ENCODE measurements around the gene PDSS2.
"Not testable (repeated sequence)": the region's sequence is repeated elsewhere in the genome, so short reads cannot be mapped to it uniquely, and the experiment has no call there.

PDSS2 gene

GRCh38 chr6:107314531-107314939 lies 144.8 kb downstream of the PDSS2 start:
- no peak for DNase-seq

- DNase-seq = no peak
These were observed 145.6 kb downstream of the PDSS2 start for GRCh38 chr6:107313776-107314175.

GRCh38 chr6:107310362-107310761 lies 149.0 kb downstream of the PDSS2 start:
- DNase-seq = no peak

DNA sequence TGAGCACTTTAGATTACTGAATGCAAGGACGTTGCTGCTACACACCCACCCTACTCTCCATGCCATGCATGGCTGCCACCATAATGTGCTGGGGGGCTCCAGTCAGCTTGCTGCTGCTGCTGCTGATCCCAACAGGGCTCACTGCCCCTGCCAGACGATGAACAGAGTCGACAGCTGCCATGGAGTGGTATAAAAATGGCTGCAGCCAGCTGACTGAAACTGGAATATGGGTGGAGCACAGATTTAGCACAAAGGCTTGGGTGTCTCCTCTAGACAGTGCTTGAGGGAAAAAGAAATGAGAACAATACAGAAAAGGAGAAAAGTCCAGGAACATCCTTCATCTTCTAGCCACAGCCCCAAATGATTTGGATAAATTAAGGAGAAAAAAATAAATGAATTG lies 150.7 kb downstream of the PDSS2 start:
- DNase-seq = no peak

GRCh38 chr6:107305994-107306393 lies 153.4 kb downstream of the PDSS2 start:
- DNase-seq = not testable (repeated sequence)

DNA sequence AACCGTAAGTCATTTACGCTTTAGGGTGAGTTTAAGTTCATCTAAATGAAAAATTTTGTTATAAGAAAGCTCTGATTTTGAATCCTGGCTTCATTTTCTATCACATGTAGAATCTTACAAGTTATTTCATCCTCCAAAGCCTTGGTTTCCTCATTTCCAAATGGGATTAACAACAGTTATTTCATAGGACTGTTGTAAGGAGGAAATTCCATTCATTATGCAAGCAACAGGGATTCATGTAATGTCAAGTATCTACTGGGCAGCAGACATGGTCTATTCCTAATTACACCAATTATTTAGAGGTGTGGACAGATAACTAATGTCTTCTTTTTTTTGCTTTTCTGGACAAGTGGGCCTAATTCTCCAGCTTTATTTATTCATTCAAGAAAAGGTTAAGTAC lies 154.0 kb downstream of the PDSS2 start:
- DNase-seq = no peak

DNA sequence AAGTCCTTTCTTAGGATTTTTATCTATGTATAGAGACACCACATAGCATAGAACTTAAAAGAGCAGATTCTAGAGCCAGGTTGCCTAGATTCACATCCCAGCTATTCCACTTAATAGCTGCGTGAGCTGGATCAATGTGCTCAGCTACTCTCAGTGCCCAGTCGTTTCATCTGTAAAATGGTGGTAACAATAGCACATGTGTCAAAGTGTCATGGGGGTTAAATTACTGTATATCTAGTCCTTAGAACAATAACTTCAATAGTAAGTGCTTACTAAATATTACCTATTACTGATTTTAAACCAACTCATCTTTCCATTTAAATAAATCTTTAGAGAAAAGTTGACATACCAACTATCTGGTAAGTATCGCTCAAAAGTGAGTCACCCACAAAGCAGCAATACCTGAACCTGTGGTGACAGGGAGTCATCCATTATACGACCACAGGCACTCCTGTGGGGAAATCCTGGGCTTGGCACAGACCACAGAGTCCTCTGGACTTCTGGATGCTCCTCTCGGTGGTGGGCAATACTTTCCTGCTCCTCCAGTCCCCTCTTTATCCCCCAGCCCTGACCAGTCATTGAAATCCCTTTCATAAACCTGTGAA lies 154.8 kb downstream of the PDSS2 start:
- no peak for DNase-seq

DNA sequence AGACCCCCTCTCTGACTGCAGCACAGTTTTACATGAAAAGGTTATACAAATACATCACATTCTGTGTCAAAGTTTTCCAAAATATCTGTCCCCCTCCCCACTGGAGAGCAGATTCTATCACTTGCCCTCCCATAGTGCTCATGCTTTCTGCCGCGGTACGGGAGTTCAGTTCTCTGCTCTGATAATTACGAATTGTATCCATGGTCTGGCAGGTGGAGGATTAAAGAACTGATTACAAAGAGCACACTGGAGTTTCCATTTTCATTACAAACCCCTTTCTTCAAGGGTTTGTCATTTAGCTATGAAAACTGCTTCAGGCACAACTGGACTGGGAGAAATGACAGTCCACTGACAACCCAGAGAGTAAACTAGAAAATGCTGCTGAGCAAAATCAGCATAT lies 166.0 kb downstream of the PDSS2 start:
- DNase-seq = no peak

DNA sequence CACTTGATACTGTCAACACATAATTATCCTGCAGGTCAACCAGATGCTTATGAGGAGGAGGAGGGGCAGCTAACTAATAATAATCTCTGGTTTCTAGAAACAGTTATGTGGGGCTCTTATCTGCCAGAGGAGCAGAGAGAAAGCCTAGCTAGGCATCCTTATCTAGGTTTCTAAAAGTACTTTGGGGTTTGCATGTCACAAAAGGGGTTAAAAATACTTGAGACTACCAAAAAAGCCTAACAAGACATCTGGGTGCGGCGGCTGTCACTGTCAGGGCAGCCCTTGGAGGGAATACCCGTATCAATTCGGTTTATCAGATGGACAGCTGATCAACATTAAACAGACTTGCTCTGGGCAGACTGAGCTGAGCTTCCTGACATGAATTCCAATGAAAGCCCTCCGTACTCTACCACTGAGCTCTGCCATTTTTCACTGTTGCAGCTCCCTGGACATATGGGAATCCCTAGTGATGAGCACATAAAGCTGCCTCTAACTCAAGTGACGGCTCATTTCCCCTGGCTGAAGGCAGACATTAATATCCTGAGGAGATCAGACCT lies 166.6 kb downstream of the PDSS2 start:
- DNase-seq = no peak

- no peak for DNase-seq
These were observed 168.9 kb downstream of the PDSS2 start for GRCh38 chr6:107290491-107290890.

GRCh38 chr6:107289258-107289657 lies 170.1 kb downstream of the PDSS2 start:
- not testable (repeated sequence) for DNase-seq

DNA sequence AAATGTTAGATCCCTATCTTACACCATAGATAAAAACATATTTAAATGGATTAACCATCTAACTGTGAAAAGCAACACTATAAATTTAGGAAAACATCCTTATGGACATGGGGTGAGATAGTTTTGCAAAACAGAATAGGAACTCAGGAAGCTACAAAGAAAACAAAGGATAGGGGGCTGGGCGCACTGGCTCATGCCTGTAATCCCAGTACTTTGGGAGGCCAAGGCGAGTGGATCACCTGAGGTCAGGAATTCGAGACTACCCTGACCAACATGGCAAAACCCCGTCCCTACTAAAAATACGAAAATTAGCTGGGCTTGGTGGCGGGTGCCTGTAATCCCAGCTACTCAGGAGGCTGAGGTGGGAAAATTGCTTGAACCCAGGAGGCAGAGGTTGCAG lies 173.7 kb downstream of the PDSS2 start:
- DNase-seq = not testable (repeated sequence)

GRCh38 chr6:107284805-107285204 lies 174.6 kb downstream of the PDSS2 start:
- DNase-seq = no peak

DNA sequence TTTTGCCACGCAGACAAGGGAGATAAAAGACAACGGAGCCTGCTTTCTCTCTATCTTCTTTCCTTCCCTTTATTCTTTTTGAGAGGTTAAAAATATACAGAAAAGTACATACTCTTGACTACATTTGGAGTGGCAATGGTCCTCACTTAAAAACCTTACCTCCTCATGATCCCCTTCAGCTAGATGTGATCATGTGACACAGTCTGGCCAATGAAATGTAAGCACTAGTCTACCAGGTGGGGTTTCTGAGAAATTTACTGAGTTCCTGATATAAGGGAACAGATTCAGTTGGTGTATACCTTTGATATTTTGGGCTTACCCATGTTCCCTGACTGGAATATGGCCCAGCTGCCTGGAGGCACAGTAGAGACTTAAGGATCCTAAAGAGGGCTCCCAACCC lies 178.6 kb downstream of the PDSS2 start:
- no peak for DNase-seq

DNA sequence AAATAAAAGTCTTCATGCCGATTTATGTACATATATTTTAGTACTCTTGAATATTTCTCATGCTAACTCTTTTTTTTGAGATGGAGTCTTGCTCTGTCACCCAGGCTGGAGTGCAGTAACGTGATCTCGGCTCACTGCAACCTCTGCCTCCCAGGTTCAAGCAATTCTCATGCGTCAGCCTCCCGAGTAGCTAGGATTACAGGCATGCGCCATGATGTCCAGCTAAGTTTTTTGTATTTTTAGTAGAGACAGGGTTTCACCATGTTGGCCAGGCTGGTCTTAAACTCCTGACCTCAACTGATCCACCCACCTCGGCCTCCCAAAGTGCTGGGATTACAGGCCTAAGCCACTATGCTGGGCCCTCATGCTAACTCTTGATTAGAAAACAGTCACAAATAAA lies 179.4 kb downstream of the PDSS2 start:
- not testable (repeated sequence) for DNase-seq

DNA sequence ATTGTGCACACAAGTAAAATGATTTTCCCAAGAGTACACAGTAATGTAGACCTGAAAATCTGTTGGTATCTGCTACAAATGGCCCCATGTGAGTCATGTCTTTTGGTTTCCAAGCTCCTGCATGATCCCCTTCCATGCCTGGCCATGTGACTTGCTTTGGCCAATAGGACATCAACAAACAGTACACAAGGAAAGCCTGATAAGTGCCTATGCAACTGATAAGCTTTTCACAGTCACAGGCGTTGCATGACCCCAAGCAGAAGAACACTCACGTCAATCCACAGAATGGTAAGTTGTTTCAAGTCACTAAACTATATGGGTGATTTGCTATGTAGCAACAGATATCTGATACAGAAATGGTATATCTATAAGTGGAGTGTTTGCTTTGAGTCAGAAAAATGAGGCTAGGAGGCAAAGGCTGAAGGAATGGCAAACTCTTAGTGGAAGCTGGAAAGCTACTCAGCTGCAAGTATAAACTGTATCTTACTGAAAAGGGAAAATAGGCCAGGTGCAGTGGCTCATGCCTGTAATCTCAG lies 184.0 kb downstream of the PDSS2 start:
- DNase-seq = no peak

GRCh38 chr6:107274288-107274687 lies 185.1 kb downstream of the PDSS2 start:
- no peak for DNase-seq

GRCh38 chr6:107272246-107272645 lies 187.1 kb downstream of the PDSS2 start:
- no peak for DNase-seq

DNA sequence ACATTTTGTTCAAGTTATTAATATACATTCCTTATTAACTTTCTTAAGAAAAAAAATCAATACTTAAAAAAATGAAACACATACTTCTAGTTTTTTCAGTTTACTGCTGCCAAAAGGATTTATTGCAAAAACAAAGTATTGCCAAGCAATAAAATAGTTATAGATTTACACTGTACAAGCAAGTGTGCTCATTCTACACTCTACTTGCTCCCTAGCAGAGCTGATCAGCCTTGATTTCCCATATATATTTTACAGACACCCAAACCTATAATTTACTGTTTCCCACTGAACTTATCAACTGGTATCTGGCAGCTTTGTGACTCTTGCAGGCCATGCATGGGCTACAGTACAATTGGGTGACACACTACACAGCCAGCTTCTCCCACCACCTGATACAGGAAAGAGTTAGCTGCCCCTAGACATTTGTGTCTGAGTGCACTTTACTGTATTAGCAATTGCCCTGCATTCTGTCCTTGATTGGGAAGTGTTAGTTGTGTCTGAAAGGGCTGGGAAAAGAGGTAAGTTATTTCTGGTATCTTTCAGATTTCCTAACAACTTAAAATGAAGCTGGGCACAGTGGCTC lies 188.1 kb downstream of the PDSS2 start:
- no peak for DNase-seq

- DNase-seq = no peak
These were observed 191.7 kb downstream of the PDSS2 start for GRCh38 chr6:107267634-107268033.

DNA sequence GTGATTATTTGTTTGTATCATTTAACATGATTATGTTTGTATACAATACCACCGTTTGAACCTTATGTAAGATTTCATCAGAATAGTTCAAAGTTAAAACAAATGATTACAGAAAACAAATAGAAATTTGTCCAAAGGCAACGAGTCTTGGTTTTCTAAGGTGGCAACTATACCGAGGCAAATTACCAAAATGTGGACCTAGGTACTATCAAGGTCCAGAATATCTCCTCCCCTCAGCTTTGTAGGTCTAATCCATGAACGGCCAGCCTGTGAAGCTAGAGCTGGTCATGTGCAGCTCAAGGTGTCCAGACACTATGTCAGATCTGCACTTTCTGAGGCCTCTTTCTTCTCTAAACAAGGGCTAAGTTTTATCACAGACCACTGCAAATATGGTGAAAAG lies 192.4 kb downstream of the PDSS2 start:
- DNase-seq = no peak

DNA sequence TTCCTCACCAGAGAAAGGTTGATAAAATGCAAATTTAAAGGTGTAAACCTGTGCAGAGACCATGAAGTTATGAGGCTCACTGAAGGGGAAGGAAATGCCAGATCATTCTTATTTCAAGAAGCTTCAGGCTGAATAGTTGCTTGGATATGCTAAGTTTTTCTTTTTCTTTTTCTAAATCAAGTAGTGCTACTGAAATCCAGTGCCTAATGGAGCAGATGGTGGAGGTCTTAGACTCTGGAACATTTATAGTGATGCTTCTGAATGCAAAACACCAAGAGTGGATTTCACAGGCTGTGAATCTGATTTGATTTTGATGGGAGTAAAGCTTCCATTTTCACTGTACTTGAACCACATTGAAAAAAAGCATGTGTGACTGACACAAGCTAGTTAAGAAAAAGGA lies 192.8 kb downstream of the PDSS2 start:
- DNase-seq = no peak

DNA sequence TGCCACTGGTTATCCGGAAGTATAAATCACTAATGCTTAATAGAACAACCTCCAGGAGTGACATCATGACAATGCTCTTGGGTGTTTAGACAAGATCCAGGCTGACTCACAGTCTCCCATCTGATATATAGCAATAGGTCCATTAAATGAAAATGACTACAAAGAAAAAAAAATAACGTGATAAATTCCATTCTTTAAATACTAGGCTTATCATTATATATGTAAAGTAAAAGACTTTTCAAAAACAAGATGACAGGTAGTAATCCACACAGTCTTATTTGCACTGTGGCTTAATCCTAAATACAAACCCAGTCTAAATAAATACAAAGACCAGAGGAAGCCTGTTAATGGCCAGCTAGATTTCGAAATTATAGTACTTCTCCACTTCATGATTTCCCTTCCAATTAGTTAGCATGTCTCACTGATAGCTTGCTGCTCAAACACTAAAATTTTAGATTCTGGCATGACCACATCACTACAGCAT lies 195.0 kb downstream of the PDSS2 start:
- DNase-seq = no peak

GRCh38 chr6:107259951-107260350 lies 199.4 kb downstream of the PDSS2 start:
- no peak for DNase-seq

All from CD4-positive, alpha-beta T cell treated with Interleukin-17A for 1 hour (primary cell).